IMR-90 (cell line): Measurements from ENCODE around the gene NFIA. TPM values are rescaled to one million over a fixed set of nuclear protein-coding genes. Genes with fewer than 3 reads are reported as not detected.

Experiments used
- ATAC-seq: fragments of 200-7000 bp; cut with Tn5 transposase; 2 replicates; pipeline ENCODE4 v1.9.1; 2020; ENCODE audit warnings: low read depth, mild to moderate bottlenecking, moderate library complexity
- BruUV-seq: library from RNA; stranded (reverse); fragments of 400-500 nt; replicated peaks from 2 replicates; lab custom pipeline; 2021; lab: Mats Ljungman, UMichigan
- CTCF ChIA-PET: fragments of 300-600 bp; formaldehyde crosslinking; extraction: SDS; loops from one replicate; lab custom pipeline; 2021; ENCODE audit warnings: antibody characterized with exemption; lab: Yijun Ruan, JAX
- POLR2A ChIA-PET: fragments of 300-600 bp; sonication (Branson Sonifier 250); formaldehyde crosslinking; loops from one replicate; lab custom pipeline; 2022; ENCODE audit warnings: antibody characterized with exemption; ENCODE audit not compliant: unreplicated experiment; lab: Charles Lee
- DNase-seq: peaks from one replicate; pipeline ENCODE4 v3.0.0; 2013
- H2AFZ ChIP-seq: replicated peaks from 2 replicates; pipeline ENCODE3; 2013; ENCODE audit warnings: low read length, mild to moderate bottlenecking; ENCODE audit not compliant: poor library complexity
- H2AK5ac ChIP-seq: 2 replicates; pipeline ENCODE4 v1.6.1; 2013; ENCODE audit warnings: low read depth, low read length, inconsistent platforms
- H2AK9ac ChIP-seq: replicated peaks from 2 replicates; pipeline ENCODE3; 2013; ENCODE audit warnings: mild to moderate bottlenecking, low read depth, low read length, moderate library complexity; ENCODE audit not compliant: poor library complexity
- H2BK120ac ChIP-seq: 2 replicates; pipeline ENCODE4 v1.6.1; 2013; ENCODE audit warnings: low read depth, low read length, inconsistent platforms
- H2BK15ac ChIP-seq: 3 replicates; pipeline ENCODE4 v1.6.1; 2013; ENCODE audit warnings: low read depth, low read length, inconsistent platforms
- H2BK20ac ChIP-seq: 2 replicates; pipeline ENCODE4 v1.6.1; 2013; ENCODE audit warnings: low read depth, mild to moderate bottlenecking, inconsistent platforms, low read length, moderate library complexity
- H2BK5ac ChIP-seq: 2 replicates; pipeline ENCODE4 v1.6.1; 2013; ENCODE audit warnings: mild to moderate bottlenecking, low read depth, low read length, inconsistent platforms; ENCODE audit not compliant: poor library complexity, severe bottlenecking
- H3K14ac ChIP-seq: replicated peaks from 2 replicates; pipeline ENCODE4 v1.6.1; 2013; ENCODE audit warnings: low read depth, low read length, inconsistent platforms
- H3K18ac ChIP-seq: 2 replicates; pipeline ENCODE4 v1.6.1; 2013; ENCODE audit warnings: low read depth, low read length, control low read depth
- H3K23ac ChIP-seq: 2 replicates; pipeline ENCODE4 v1.6.1; 2013; ENCODE audit warnings: low read depth, low read length, inconsistent platforms
- H3K27ac ChIP-seq: 2 replicates; pipeline ENCODE4 v1.5.1; 2013; ENCODE audit warnings: mild to moderate bottlenecking, control low read depth, low read length; ENCODE audit not compliant: insufficient read depth
- H3K27me3 ChIP-seq: 2 replicates; pipeline ENCODE4 v1.6.1; 2013; ENCODE audit warnings: low read length; ENCODE audit not compliant: control insufficient read depth, insufficient read depth
- H3K36me3 ChIP-seq: 2 replicates; pipeline ENCODE4 v1.6.1; 2013; ENCODE audit warnings: low read length, mixed read lengths; ENCODE audit not compliant: control insufficient read depth, insufficient read depth
- H3K4ac ChIP-seq: 2 replicates; pipeline ENCODE4 v1.6.1; 2013; ENCODE audit warnings: low read depth, low read length, inconsistent platforms
- H3K4me1 ChIP-seq: 2 replicates; pipeline ENCODE4 v1.6.1; 2013; ENCODE audit warnings: low read length, mixed read lengths; ENCODE audit not compliant: control insufficient read depth, insufficient read depth
- H3K4me2 ChIP-seq: 2 replicates; pipeline ENCODE4 v1.6.1; 2013; ENCODE audit warnings: low read depth, mild to moderate bottlenecking, control low read depth, low read length, moderate library complexity
- H3K4me3 ChIP-seq: 2 replicates; pipeline ENCODE4 v1.5.1; 2013; ENCODE audit warnings: low read depth, mild to moderate bottlenecking, control low read depth, low read length, moderate library complexity; ENCODE audit not compliant: insufficient read depth
- H3K56ac ChIP-seq: 2 replicates; pipeline ENCODE4 v1.6.1; 2013; ENCODE audit warnings: low read length, inconsistent platforms; ENCODE audit not compliant: insufficient read depth; ENCODE audit errors: extremely low read depth
- H3K79me1 ChIP-seq, 2 experiments: 2 replicates each; pipeline ENCODE4 v1.6.1; 2013; ENCODE audit warnings: low read length in 2 of 2, inconsistent platforms in 1 of 2, low read depth in 1 of 2
- H3K9ac ChIP-seq: 2 replicates; pipeline ENCODE4 v1.6.1; 2013; ENCODE audit warnings: low read depth, low read length, control low read depth
- H3K9me1 ChIP-seq: 2 replicates; pipeline ENCODE4 v1.6.1; 2013; ENCODE audit warnings: low read length, inconsistent platforms; ENCODE audit not compliant: insufficient read depth
- H3K9me3 ChIP-seq: 2 replicates; pipeline ENCODE4 v1.6.1; 2013; ENCODE audit warnings: low read length; ENCODE audit not compliant: control insufficient read depth, insufficient read depth
- H4K20me1 ChIP-seq: 2 replicates; pipeline ENCODE4 v1.6.1; 2013; ENCODE audit warnings: low read length, inconsistent platforms; ENCODE audit not compliant: insufficient read depth
- H4K5ac ChIP-seq: 2 replicates; pipeline ENCODE4 v1.6.1; 2013; ENCODE audit warnings: mild to moderate bottlenecking, low read depth, low read length, control low read depth
- H4K8ac ChIP-seq, 2 experiments: 2 replicates each; pipeline ENCODE4 v1.6.1; 2013; ENCODE audit warnings: low read depth in 2 of 2, low read length in 2 of 2, control low read depth in 1 of 2, inconsistent platforms in 1 of 2
- H4K91ac ChIP-seq: 2 replicates; pipeline ENCODE4 v1.6.1; 2013; ENCODE audit warnings: low read depth, low read length, inconsistent platforms; ENCODE audit not compliant: insufficient read depth
- CTCF ChIP-seq: conservative IDR thresholded peaks from 2 replicates; pipeline ENCODE4 v1.5.1; 2012; ENCODE audit warnings: mild to moderate bottlenecking, low read depth, low read length, improper control_type of control experiment
- MXI1 ChIP-seq: IDR thresholded peaks from 2 replicates; pipeline ENCODE4 v1.6.1; 2012; ENCODE audit warnings: low read depth, mild to moderate bottlenecking, low read length, moderate library complexity, borderline replicate concordance
- RCOR1 ChIP-seq: IDR thresholded peaks from 2 replicates; pipeline ENCODE4 v1.6.1; 2012; ENCODE audit warnings: mild to moderate bottlenecking, low read length, improper control_type of control experiment; ENCODE audit not compliant: insufficient replicate concordance
- USF2 ChIP-seq: fragments of 150-350 bp; IDR thresholded peaks from 2 replicates; pipeline ENCODE4 v1.6.1; 2017; ENCODE audit warnings: mild to moderate bottlenecking, antibody characterized with exemption, low read length, low read depth
- WGBS, 2 experiments: methylation state at CpG; one replicate each; pipeline versions ENCODE4 v1.1.5 to v1.1.7; 2013; ENCODE audit warnings: missing lambda C conversion rate in 2 of 2; ENCODE audit not compliant: insufficient read length in 1 of 2; ENCODE audit errors: extremely low coverage in 2 of 2; 5-methylcytosine and 5-hydroxymethylcytosine counted together
- dilution Hi-C: fragments of 300-500 bp; cut with HindIII; formaldehyde crosslinking; loops from one replicate; pipeline ENCODE4 v1.14.3; 2018; ENCODE audit warnings: low sequenced_read_pairs; ENCODE audit not compliant: unreplicated experiment
- in situ Hi-C: fragments of 300-500 bp; cut with MboI; formaldehyde crosslinking; loops from 3 replicates; pipeline ENCODE4 v1.14.3; 2019; ENCODE audit warnings: low sequenced_read_pairs, inconsistent platforms, mixed read lengths
- intact Hi-C: fragments of 100-400 bp; cut with micrococcal nuclease; formaldehyde crosslinking; loops from 2 replicates; pipeline ENCODE4 v1.10.0; 2022
- polyA plus RNA-seq, 3 experiments: library from polyadenylated mRNA; depleted of rRNA; stranded (reverse); fragments of >200 nt; gene quantifications; 2 replicates each; pipeline ENCODE4 v1.2.3, GENCODE V29; 2012; ENCODE audit warnings: low replicate concordance in 1 of 3
- total RNA-seq: library from RNA; depleted of rRNA; stranded (reverse); fragments of >200 nt; gene quantifications from 2 replicates; pipeline ENCODE4 v1.2.3, GENCODE V29; 2012

Gene NFIA
- total and polyA plus RNA-seq, 2 of the 4 experiments (the other 2 are of a cell fraction), result 1.6 to 2.2 TPM

- H3K36me3 ChIP-seq, result no peaks in the 10 kb centered on the region
- ATAC-seq (no peak), DNase-seq (no peak)
- ChIA-PET POLR2A (no interaction called here), CTCF (no interaction called here)
- no peak overlapping the region for H2AFZ ChIP-seq
- H4K8ac ChIP-seq, result no peak overlapping the region
- intact Hi-C loops, result loop anchor here (5.0 kb wide), 1 partner anchor 197 kb away; no protein-coding TSS in a partner anchor
- H2BK15ac ChIP-seq, result no peak overlapping the region
- dilution Hi-C loops, result no loop called here
- H2AK9ac ChIP-seq, result no peak overlapping the region
- H3K23ac ChIP-seq, result no peak overlapping the region
- no peaks in the 10 kb centered on the region for H3K27me3 ChIP-seq
- H4K91ac ChIP-seq, result no peak overlapping the region
- H3K79me1 ChIP-seq, result no peaks in the 10 kb centered on the region
- H3K27ac ChIP-seq, result no peak overlapping the region
- no peak overlapping the region for H3K56ac ChIP-seq
- no peak overlapping the region for H2BK120ac ChIP-seq
- H3K9me1 ChIP-seq, result no peaks in the 10 kb centered on the region
- H3K4me1 ChIP-seq, result peaks cover 2% of the 10 kb centered on the region; the same call in 1 of the 2 replicates
- H2BK5ac ChIP-seq, result no peak overlapping the region
- no peak overlapping the region for H3K4me2 ChIP-seq
- no peak overlapping the region for H4K5ac ChIP-seq
- H3K14ac ChIP-seq, result no peak overlapping the region
- no peak overlapping the region for H3K4ac ChIP-seq
- in situ Hi-C loops, result no loop called here
- no peak overlapping the region for H2BK20ac ChIP-seq
- no peak overlapping the region for H3K4me3 ChIP-seq
- H3K18ac ChIP-seq, result no peak overlapping the region
- BruUV-seq, result no TSS peak
- no peaks in the 10 kb centered on the region for H3K9me3 ChIP-seq
- H3K9ac ChIP-seq, result no peak overlapping the region
- H2AK5ac ChIP-seq, result no peak overlapping the region
- no peaks in the 10 kb centered on the region for H4K20me1 ChIP-seq
- TF ChIP-seq MXI1, result no peak
- TF ChIP-seq USF2, result no peak
- no peak for TF ChIP-seq RCOR1
- no peak for TF ChIP-seq CTCF
- WGBS, 2 experiments, result no CpG with 5 or more reads among the region's 5 CpGs
Measured at GRCh38 chr1:61273861-61274260, 191.5 kb downstream of the NFIA start.
